Hepatic stellate cell (primary cell): Measurements from ENCODE around the gene CUL4B.
"Not testable (repeated sequence)": the region's sequence is repeated elsewhere in the genome, so short reads cannot be mapped to it uniquely, and the experiment has no call there.

ENCODE experiments used
- DNase-seq: peaks from one replicate; pipeline ENCODE4 v3.0.0; 2011; ENCODE audit warnings: low spot score

The CUL4B gene

DNA sequence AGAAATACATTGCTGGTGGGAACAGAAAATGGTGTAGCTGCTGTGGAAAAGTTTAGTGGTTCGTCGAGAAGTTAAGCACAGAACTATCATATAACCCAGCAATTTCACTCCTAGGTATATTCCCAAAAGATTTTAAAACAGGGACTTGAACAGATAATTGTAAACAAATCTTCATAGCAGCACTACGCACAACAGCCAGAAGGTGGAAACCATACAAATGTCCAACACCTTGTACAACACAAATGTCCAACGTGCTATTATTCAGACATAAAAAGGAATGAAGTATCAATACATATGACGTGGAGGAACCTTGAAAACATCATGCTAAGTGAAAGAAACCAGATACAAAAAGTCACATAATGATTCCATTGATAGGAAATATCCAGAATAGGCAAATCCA lies 37.9 kb downstream of the CUL4B start:
- no peak for DNase-seq

DNA sequence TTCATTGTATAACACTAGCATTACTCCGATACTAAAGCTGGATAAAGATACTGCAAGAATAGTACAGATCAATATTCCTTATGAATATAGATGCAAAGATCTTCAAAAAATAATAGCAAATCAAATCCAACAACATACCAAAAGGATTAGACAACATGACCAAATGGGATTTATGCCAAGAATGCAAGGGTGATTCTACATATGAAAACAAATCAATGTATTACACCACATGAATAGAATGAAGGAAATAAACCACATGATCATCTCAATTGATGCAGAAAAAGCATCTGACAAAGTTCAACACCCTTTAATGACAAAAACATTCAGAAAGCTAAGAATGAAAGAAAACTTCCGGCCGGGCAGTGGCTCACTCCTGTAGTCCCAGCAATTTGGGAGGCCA lies 42.8 kb downstream of the CUL4B start:
- no peak for DNase-seq

DNA sequence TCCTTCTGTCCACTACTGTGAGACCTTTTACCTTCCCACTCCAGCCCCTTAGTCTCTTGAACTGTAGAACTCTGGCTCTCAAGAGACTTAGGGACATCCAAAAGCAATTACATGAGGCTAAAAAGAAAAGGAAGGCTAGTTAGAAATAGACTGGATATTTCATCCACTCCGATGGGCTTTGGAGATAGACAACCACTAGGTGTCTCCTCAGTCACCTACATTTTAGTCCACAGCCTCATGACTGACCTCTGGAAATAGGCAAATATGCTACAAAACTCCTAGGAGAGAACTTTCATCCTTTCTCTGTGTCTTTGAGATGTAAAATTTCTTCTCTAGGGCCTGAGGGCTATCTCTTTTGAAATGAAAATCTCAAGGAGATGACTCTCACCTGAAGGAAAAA lies 46.5 kb downstream of the CUL4B start:
- DNase-seq, result peak; percentile 6

DNA sequence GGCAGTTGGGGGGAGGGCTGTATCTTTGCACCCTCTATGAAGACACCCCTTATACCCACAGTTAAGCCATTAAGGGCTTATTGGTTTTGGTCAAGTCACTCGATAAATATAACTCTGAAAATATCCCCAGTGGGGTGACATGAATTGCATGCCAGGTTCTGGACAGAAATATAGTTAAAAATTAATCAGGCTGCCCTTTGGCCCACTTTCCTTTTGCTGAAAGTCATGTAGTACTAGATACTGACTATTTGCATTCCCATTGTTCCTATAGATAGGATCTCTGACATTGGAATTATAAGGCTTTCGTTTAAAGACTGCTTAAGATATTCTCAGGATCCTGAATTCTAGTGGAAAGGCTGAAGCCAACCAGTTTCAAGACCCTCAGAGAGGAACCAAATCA lies 48.1 kb downstream of the CUL4B start:
- no peak for DNase-seq

DNA sequence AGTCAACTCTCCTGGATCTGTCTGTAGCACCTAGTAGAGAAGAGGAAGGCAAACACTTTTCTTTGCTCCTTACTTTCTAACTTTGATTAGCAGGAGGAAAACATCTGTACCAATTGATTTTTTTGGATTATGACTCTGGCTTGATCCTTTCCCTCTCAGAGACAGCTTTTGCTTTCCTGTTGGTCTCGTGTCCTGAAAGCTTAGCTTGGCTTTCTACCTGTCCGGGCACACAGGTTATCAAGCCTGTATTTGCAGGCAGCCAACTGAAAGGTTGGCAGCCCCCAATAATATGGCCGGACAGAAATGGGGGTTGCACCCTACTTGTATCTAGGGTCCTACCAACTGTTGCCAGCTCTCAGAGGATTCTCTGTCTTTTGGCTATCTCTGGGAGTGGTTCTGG lies 48.5 kb downstream of the CUL4B start:
- no peak for DNase-seq

DNA sequence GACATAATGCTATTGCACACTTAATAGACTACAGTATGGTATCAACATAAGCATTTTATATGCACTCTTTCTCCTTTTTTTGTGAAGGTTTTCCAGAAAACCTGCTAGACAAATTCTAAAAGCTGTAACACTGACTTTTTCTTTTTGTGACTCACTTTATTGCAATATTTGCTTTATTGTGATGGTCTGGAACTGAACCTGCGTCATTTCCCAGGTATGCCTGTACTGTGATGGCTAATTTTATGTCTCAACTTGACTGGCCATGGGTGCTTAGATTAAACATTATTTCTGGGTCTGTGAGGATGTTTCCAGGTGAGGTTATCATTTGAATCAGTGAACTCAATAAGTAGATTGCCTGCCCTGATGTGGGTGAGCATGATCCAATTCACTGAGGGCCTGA lies 56.2 kb downstream of the CUL4B start:
- no peak for DNase-seq

DNA sequence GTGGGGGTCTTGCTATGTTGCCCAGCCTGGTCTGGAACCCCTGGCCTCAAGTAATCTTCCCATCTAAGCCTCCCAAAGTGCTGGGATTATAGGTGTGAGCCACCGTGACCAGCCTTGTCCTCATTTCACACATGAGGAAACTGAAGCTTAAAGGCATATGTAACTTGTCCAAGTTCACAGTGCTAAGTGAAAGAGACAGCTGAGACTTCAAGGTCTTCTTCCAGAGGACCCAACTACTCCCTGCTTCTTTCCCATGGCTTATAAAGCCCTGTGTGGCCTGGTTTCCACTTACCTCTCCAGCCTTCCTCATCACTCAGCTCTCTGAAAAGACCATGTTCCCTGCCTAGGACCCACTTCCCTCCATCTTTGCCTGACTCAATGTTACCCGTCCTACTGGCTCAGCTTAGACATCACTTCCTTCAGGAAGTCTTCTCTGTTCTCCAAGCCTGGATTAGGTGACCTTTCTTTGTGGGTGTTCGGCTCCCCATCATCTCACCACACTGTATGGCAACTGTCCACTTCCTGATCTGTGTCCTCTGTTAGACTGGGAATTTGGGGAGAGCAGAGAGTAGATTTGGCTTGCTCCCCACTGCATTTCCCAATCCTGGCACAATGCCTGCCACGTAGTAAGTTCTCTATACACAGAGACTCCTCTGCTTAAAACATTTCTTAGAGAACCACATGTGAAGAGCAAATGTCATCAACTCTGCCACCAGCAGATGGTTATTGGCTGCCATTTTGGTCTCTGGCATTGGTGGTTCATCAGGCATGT lies 61.3 kb downstream of the CUL4B start:
- DNase-seq, result no peak

DNA sequence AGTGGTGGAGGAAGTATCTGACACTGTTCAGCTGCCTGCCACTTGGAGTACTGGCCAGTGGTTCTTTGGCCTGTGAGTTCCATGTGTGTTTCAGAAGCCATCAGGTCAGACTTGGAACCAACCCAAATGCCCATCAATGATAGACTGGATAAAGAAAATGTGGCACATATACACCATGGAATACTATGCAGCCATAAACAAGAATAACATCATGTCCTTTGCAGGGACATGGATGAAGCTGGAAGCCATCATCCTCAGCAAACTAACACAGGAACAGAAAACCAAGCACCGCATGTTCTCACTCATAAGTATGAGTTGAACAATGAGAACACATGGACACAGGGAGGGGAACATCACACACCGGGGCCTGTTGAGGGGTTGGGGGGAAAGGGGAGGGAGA lies 70.6 kb downstream of the CUL4B start:
- not testable (repeated sequence) for DNase-seq

DNA sequence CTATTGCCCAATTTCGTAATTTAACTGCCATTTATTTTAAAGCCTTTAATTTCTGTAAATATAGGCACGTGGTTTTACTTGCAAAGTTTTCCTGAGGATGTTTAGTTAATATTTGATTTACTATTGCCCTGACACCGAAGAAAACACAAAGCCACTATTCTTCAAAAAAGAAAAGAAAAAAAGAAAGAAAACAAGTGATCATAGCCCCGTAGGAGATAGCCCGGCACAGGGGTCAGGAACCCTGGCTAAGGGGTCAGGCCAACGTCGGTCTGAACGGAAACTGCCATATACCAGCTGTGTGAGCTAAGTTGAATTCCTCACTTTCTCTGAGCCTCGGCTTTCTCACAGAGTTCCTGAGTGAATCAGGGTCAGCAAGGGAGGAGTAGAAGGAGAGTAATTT lies 74.0 kb downstream of the CUL4B start:
- no peak for DNase-seq

DNA sequence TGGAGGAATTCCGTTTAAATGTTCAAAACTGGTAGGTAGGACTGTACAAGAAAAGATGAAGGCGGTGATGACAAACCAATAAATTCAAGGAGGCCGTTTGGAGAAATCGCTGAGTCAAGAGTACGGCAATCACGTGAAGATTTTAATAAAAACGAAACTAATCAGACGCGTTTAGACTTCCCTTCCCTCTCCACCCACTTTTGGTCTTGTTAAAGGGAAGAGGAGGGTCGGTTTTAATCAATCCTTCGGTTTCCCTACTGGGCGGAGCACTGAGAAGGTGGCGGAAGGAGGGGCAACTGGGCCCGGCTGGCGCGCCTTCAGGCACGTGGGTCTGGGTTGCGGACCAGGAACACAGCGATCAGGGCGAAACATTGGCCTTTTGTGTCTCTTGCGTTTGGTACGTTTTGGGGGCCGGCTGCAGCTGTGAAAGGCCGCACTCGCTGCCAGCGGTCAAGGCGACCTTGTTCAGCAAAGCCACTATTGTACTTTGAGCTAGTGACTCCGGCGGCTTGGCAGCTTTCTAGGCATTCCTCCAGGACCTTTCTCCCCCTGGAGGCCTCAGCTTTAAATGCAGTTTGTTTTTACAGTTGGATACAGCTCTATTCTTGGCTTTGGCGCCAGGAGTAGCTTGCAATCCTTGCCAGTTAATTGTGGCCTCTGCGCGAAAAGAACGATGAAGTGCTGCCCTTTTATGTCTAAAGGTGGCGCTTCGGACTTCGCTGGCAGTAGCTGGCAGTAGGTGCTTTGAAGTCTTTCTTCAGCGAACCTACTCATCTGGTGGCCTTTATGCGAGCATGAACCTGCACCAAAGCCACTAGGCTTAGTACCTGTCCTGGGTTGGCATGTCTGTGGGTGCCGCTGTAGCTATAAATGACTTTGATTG lies 74.9 kb downstream of the CUL4B start:
- DNase-seq, result peak; percentile 53

DNA sequence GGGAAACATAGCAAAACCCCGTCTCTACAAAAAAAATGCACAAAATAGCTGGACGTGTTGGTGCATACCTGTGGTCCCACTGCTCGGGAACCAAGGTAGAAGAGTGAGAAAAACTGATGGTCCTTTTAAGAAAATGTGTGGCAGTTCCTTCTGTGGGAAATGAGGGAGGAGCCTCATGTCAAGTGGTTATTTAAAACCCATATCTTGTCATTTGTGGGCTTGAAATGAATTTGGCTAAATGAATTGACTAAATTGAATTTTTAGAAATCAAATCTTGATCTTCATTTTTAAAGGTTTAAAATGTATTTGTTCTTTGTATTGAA lies 75.5 kb downstream of the CUL4B start:
- no peak for DNase-seq

DNA sequence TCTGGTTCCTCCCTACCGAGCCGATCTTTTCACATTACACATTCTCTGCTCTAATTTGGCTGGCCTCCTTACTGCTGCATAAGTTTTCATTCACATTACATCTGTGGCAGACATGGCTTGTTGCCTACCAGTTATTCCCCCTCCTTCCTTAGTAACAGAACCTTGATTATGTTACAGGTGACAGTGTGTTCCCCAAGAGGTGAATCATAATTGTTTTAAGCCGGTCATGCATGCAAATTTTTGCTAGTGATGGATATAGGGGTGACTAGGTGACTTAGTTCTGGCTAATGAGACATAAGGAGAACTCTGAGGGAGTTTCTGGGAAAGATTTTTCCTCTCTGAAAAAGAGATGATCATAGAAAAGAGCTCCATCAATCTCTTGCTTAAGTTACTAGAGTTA lies 83.3 kb downstream of the CUL4B start:
- no peak for DNase-seq

DNA sequence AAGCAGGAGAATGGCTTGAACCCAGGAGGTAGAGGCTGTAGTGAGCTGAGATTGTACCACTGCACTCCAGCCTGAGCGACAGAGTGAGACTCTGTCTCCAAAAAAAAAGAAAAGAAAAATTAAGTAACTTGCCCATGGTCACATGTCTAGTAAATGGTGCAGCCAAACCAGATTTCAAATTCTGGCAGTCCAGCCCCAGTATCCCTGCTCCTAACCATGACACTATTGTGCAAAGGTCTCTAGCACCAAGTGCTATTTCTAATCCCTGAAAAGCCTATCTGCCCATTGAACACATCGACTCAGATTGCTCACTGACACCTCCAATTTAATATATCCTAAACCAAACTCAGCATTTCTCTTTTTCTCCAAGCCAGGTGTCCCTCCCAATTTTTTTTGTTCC lies 84.0 kb downstream of the CUL4B start:
- no peak for DNase-seq

DNA sequence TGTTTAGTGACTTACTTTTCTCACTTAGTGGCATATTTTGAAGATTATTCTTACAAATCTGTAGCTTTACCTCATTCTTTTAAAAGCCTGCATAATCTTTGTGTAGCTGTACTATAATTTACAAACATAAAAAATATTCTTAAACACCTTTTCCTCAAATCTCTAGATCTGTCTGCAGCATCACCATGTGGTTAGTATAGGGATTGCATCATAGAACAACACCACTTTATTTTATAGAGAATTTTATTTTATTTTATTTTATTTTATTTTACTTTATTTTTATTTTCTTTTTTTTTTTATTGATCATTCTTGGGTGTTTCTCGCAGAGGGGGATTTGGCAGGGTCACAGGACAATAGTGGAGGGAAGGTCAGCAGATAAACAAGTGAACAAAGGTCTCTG lies 85.3 kb downstream of the CUL4B start:
- DNase-seq, result not testable (repeated sequence)
